ENCODE measurements around the gene OR2AG1.

The OR2AG1 gene

DNA sequence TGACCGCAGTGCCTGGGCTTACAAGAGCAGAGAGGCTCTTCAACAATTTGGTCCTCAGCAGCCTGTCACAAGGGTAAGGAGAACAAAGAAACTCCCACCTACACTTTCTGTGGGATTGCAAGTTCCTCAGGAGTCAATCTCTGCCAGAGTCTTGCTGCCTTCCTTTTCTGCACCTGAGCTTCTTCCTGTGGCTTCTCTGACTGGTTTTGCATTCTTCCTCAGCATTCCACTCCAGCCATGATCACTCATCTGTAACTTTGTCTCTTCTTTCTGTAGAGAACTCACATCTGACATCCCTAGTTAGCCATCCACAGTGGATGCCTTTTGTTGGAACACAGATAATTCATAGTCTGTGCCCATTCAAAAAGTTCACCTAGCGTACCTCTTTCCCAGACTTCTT is 30.8 kb downstream of the OR2AG1 start:
- H3K4me3 Mint-ChIP-seq, result no peak overlapping the region
- no peaks in the 10 kb centered on the region for H3K9me3 Mint-ChIP-seq
- no peaks in the 10 kb centered on the region for H3K4me1 Mint-ChIP-seq (ENCODE audit: low read depth in 2 of 2)

GRCh38 chr11:6817694-6818093 is 34.9 kb downstream of the OR2AG1 start:
- no peak for ATAC-seq (replicated peaks)

More for the DNA sequence above, 30.8 kb downstream of the OR2AG1 start:
- Mint-ChIP-seq H3K27me3 (peaks cover 47 to 55% of the 10 kb centered on the region in 2 donors), H3K27ac (no peak overlapping the region), H3K36me3 (ENCODE audit: insufficient read depth) (no peaks in the 10 kb centered on the region)
- ATAC-seq (replicated peaks), result no peak
- no peak for DNase-seq

DNA sequence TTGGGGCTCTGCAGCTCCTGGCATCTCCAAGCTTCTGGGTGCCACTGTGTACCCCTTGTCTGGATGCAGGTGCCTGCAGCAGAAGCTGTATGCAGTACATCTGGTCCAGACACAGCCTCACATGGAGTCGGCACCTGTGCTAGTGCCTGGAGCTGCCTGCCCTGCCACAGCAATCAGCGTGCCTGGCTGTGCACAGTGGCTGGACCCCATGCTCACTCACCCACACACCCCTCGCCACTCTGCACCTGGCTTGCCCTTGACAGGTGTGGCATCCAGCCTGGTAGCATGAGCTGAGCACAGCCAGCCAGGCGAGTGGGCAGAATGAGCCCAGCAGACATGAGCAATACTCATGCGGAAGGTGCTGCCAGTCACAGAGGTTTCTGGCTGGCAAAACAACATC is 36.1 kb downstream of the OR2AG1 start:
- ATAC-seq (replicated peaks) (no peak), DNase-seq (no peak)
- Mint-ChIP-seq H3K4me3 (no peak overlapping the region), H3K27ac (no peak overlapping the region), H3K36me3 (ENCODE audit: insufficient read depth) (no peaks in the 10 kb centered on the region), H3K4me1 (ENCODE audit: low read depth in 2 of 2) (no peaks in the 10 kb centered on the region), H3K27me3 (peaks cover 34 to 41% of the 10 kb centered on the region in 2 donors), H3K9me3 (peaks cover 0 to 3% of the 10 kb centered on the region in 2 donors)

More at GRCh38 chr11:6817694-6818093, 34.9 kb downstream of the OR2AG1 start:
- peaks cover 33 to 51% of the 10 kb centered on the region in 2 donors for H3K27me3 Mint-ChIP-seq
- no peaks in the 10 kb centered on the region for H3K36me3 Mint-ChIP-seq (ENCODE audit: insufficient read depth)
- H3K4me1 Mint-ChIP-seq (ENCODE audit: low read depth in 2 of 2), result no peaks in the 10 kb centered on the region
- no peak for DNase-seq
- H3K27ac Mint-ChIP-seq, result no peak overlapping the region
- no peak overlapping the region for H3K4me3 Mint-ChIP-seq
- peaks cover 0 to 3% of the 10 kb centered on the region in 2 donors for H3K9me3 Mint-ChIP-seq

- Mint-ChIP-seq H3K4me1 (ENCODE audit: low read depth in 2 of 2) (no peaks in the 10 kb centered on the region), H3K9me3 (peaks cover 0 to 3% of the 10 kb centered on the region in 2 donors)
- no peak for ATAC-seq (replicated peaks)
Observed at GRCh38 chr11:6824136-6824823, 41.5 kb downstream of the OR2AG1 start.

GRCh38 chr11:6825231-6825744 is 42.5 kb downstream of the OR2AG1 start:
- Mint-ChIP-seq H3K4me3 (no peak overlapping the region), H3K27ac (no peak overlapping the region), H3K9me3 (peaks cover 0 to under 1% of the 10 kb centered on the region in 2 donors), H3K36me3 (ENCODE audit: insufficient read depth) (no peaks in the 10 kb centered on the region), H3K4me1 (ENCODE audit: low read depth in 2 of 2) (no peaks in the 10 kb centered on the region), H3K27me3 (peaks cover 31 to 33% of the 10 kb centered on the region in 2 donors)
- no peak for DNase-seq
- ATAC-seq (replicated peaks), result no peak

More at GRCh38 chr11:6824136-6824823, 41.5 kb downstream of the OR2AG1 start:
- no peak for DNase-seq
- Mint-ChIP-seq H3K4me3 (no peak overlapping the region), H3K27ac (no peak overlapping the region), H3K36me3 (ENCODE audit: insufficient read depth) (no peaks in the 10 kb centered on the region), H3K27me3 (peaks cover 37 to 39% of the 10 kb centered on the region in 2 donors)

DNA sequence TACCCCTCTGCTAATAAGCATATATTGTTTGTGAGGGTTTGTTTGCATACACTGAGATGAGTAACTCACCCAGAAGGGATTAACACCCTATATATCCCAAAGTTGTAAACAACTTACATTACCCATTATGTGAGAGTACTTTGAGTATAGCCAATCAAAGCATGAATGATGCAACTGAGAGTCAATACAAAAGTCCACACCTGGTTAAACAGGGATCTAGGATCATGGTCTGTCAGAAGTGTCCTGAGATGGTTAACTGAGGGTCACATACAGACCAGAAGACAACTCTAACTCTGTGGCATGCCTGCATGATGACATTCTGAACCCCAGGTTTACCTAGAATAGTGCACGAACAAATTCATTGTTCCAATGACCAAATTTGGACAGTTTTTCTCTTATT is 45.3 kb downstream of the OR2AG1 start:
- ATAC-seq (replicated peaks), result no peak
- H3K36me3 Mint-ChIP-seq (ENCODE audit: insufficient read depth), result no peaks in the 10 kb centered on the region

GRCh38 chr11:6833356-6833755 is 50.5 kb downstream of the OR2AG1 start:
- no peaks in the 10 kb centered on the region for H3K9me3 Mint-ChIP-seq
- H3K36me3 Mint-ChIP-seq (ENCODE audit: insufficient read depth), result no peaks in the 10 kb centered on the region
- H3K4me3 Mint-ChIP-seq, result no peak overlapping the region
- no peak for DNase-seq
- H3K4me1 Mint-ChIP-seq (ENCODE audit: low read depth in 2 of 2), result no peaks in the 10 kb centered on the region
- no peak for ATAC-seq (replicated peaks)
- no peak overlapping the region for H3K27ac Mint-ChIP-seq
- peaks cover 17 to 24% of the 10 kb centered on the region in 2 donors for H3K27me3 Mint-ChIP-seq

More for the DNA sequence above, 45.3 kb downstream of the OR2AG1 start:
- Mint-ChIP-seq H3K27me3 (peaks cover 20 to 26% of the 10 kb centered on the region in 2 donors), H3K9me3 (no peaks in the 10 kb centered on the region), H3K4me3 (no peak overlapping the region), H3K4me1 (ENCODE audit: low read depth in 2 of 2) (no peaks in the 10 kb centered on the region), H3K27ac (no peak overlapping the region)
- no peak for DNase-seq

- Mint-ChIP-seq H3K9me3 (no peaks in the 10 kb centered on the region), H3K27me3 (peaks cover 11 to 17% of the 10 kb centered on the region in 2 donors), H3K4me1 (ENCODE audit: low read depth in 2 of 2) (no peaks in the 10 kb centered on the region), H3K27ac (no peak overlapping the region), H3K36me3 (ENCODE audit: insufficient read depth) (no peaks in the 10 kb centered on the region), H3K4me3 (no peak overlapping the region)
- DNase-seq (no peak), ATAC-seq (replicated peaks) (no peak)
Observed at GRCh38 chr11:6834021-6834420, 51.2 kb downstream of the OR2AG1 start.

All from effector memory CD8-positive, alpha-beta T cell (primary cell).